HG02623 (cell line): ENCODE measurements around the gene SLC22A2.

Experiments
- ATAC-seq: cut with Tn5 transposase; IDR thresholded peaks from one replicate; pipeline ENCODE4 v1.9.1; 2021; ENCODE audit warnings: moderate library complexity; ENCODE audit not compliant: unreplicated experiment

SLC22A2 gene

GRCh38 chr6:160172704-160173103 is 85.9 kb downstream of the SLC22A2 start:
- no peak for ATAC-seq

- no peak for ATAC-seq
These were observed 88.5 kb downstream of the SLC22A2 start for GRCh38 chr6:160170018-160170680.

- no peak for ATAC-seq
These were observed 90.8 kb downstream of the SLC22A2 start for GRCh38 chr6:160167604-160168399.
